ENCODE results near the gene DFFB.

DFFB gene

GRCh38 chr1:3831689-3832088 is 25.6 kb upstream of the DFFB start:
- no peak overlapping the region for H3K4me3 ChIP-seq (ENCODE audit: low read depth, low read length)
- DNase-seq (ENCODE audit: low read depth) = no peak
- TF ChIP-seq, protein P1, sequence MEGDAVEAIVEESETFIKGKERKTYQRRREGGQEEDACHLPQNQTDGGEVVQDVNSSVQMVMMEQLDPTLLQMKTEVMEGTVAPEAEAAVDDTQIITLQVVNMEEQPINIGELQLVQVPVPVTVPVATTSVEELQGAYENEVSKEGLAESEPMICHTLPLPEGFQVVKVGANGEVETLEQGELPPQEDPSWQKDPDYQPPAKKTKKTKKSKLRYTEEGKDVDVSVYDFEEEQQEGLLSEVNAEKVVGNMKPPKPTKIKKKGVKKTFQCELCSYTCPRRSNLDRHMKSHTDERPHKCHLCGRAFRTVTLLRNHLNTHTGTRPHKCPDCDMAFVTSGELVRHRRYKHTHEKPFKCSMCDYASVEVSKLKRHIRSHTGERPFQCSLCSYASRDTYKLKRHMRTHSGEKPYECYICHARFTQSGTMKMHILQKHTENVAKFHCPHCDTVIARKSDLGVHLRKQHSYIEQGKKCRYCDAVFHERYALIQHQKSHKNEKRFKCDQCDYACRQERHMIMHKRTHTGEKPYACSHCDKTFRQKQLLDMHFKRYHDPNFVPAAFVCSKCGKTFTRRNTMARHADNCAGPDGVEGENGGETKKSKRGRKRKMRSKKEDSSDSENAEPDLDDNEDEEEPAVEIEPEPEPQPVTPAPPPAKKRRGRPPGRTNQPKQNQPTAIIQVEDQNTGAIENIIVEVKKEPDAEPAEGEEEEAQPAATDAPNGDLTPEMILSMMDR (IDR thresholded peaks at IDR 0.05; ENCODE audit: insufficient read depth, low read depth, low read length, missing control alignments) = no peak

GRCh38 chr1:3834701-3835100 is 22.6 kb upstream of the DFFB start:
- TF ChIP-seq, protein P1 (IDR thresholded peaks at IDR 0.05; ENCODE audit: insufficient read depth, low read depth, low read length, missing control alignments) = no peak
- no peak overlapping the region for H3K4me3 ChIP-seq (ENCODE audit: low read depth, low read length)
- DNase-seq (ENCODE audit: low read depth) = no peak

DNA sequence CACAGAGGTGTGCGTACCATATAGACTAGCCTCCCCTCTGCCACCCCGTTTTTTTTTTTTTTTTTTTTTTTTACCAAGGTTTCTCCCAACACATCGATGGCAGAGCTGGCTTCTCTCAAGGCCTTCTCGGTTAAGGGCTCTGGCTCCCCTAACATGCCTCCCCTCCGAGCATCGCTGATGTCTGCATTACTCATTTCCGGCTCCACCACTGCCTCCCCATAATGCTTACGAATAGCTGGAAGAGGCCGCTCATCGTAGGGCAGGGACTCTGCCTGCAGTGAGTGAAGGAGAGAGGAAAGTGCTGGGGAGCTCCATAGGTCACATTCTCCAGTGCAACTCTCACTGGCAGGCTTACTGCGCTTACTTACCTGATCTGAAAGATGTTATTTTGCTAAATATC is 20.9 kb upstream of the DFFB start:
- TF ChIP-seq, protein P1 (IDR thresholded peaks at IDR 0.05; ENCODE audit: insufficient read depth, low read depth, low read length, missing control alignments) = no peak
- no peak for DNase-seq (ENCODE audit: low read depth)

GRCh38 chr1:3837200-3837599 is 20.1 kb upstream of the DFFB start:
- no peak for DNase-seq (ENCODE audit: low read depth)

More for the DNA sequence above, 20.9 kb upstream of the DFFB start:
- no peak overlapping the region for H3K4me3 ChIP-seq (ENCODE audit: low read depth, low read length)

GRCh38 chr1:3837685-3838084 is 19.6 kb upstream of the DFFB start:
- TF ChIP-seq, protein P1 (IDR thresholded peaks at IDR 0.05; ENCODE audit: insufficient read depth, low read depth, low read length, missing control alignments) = no peak

More at GRCh38 chr1:3837200-3837599, 20.1 kb upstream of the DFFB start:
- H3K4me3 ChIP-seq (ENCODE audit: low read depth, low read length) = no peak overlapping the region
- TF ChIP-seq, protein P1 (IDR thresholded peaks at IDR 0.05; ENCODE audit: insufficient read depth, low read depth, low read length, missing control alignments) = no peak

GRCh38 chr1:3838788-3839187 is 18.5 kb upstream of the DFFB start:
- TF ChIP-seq, protein P1 (IDR thresholded peaks at IDR 0.05; ENCODE audit: insufficient read depth, low read depth, low read length, missing control alignments) = no peak
- no peak for DNase-seq (ENCODE audit: low read depth)
- no peak overlapping the region for H3K4me3 ChIP-seq (ENCODE audit: low read depth, low read length)

More at GRCh38 chr1:3837685-3838084, 19.6 kb upstream of the DFFB start:
- H3K4me3 ChIP-seq (ENCODE audit: low read depth, low read length) = no peak overlapping the region
- no peak for DNase-seq (ENCODE audit: low read depth)

GRCh38 chr1:3841491-3841890 is 15.8 kb upstream of the DFFB start:
- TF ChIP-seq, protein P1 (IDR thresholded peaks at IDR 0.05; ENCODE audit: insufficient read depth, low read depth, low read length, missing control alignments) = no peak
- DNase-seq (ENCODE audit: low read depth) = no peak
- no peak overlapping the region for H3K4me3 ChIP-seq (ENCODE audit: low read depth, low read length)

All from GM12865 (cell line).